NCI-H69 (cell line): ENCODE measurements around the gene SLC6A4.
A peak's percentile ranks its signal among the peaks of the same experiment; 100 is the strongest.
"Not testable (repeated sequence)": the region's sequence is repeated elsewhere in the genome, so short reads cannot be mapped to it uniquely, and the experiment has no call there.

Experiments used
- DNase-seq: peaks from one replicate; lab custom pipeline; 2025; lab: John Stamatoyannopoulos, UW

The SLC6A4 gene

GRCh38 chr17:30172560-30172959 lies 62.9 kb downstream of the SLC6A4 start:
- DNase-seq, result no peak

- peak; percentile 69 for DNase-seq
These were observed 65.0 kb downstream of the SLC6A4 start for GRCh38 chr17:30170415-30170987.

- no peak for DNase-seq
These were observed 69.5 kb downstream of the SLC6A4 start for GRCh38 chr17:30165960-30166359.

GRCh38 chr17:30165147-30165546 lies 70.3 kb downstream of the SLC6A4 start:
- DNase-seq, result no peak

GRCh38 chr17:30164531-30164930 lies 71.0 kb downstream of the SLC6A4 start:
- no peak for DNase-seq

GRCh38 chr17:30161601-30162000 lies 73.9 kb downstream of the SLC6A4 start:
- no peak for DNase-seq

- no peak for DNase-seq
These were observed 74.9 kb downstream of the SLC6A4 start for GRCh38 chr17:30160419-30161172.

- DNase-seq, result no peak
These were observed 76.4 kb downstream of the SLC6A4 start for GRCh38 chr17:30158896-30159625.

- DNase-seq, result no peak
These were observed 80.1 kb downstream of the SLC6A4 start for GRCh38 chr17:30155389-30155788.

GRCh38 chr17:30153463-30153862 lies 82.0 kb downstream of the SLC6A4 start:
- DNase-seq, result no peak

GRCh38 chr17:30151471-30151870 lies 84.0 kb downstream of the SLC6A4 start:
- DNase-seq, result no peak

GRCh38 chr17:30148376-30148775 lies 87.1 kb downstream of the SLC6A4 start:
- no peak for DNase-seq

GRCh38 chr17:30147860-30148259 lies 87.6 kb downstream of the SLC6A4 start:
- not testable (repeated sequence) for DNase-seq
